Measurements from ENCODE around the gene SOX18. TPM values are rescaled to one million over a fixed set of nuclear protein-coding genes. Genes with fewer than 3 reads are reported as not detected.

SOX18 gene
- total and polyA plus RNA-seq, 2 experiments from 2014 or later: 0.06 TPM; not detected in 1

GRCh38 chr20:64041040-64041780 lies 8.2 kb downstream of the SOX18 start:
- no peak overlapping the region for H3K4me3 ChIP-seq

GRCh38 chr20:64040231-64041039 lies 9.0 kb downstream of the SOX18 start:
- no peak overlapping the region for H3K4me3 ChIP-seq
- no peaks in the 10 kb centered on the region for H3K9me3 ChIP-seq (ENCODE audit: low read depth)
- H3K27me3 ChIP-seq: peaks cover 83% of the 10 kb centered on the region
- H3K4me1 ChIP-seq (ENCODE audit: low read depth): peaks cover 8% of the 10 kb centered on the region
- no peaks in the 10 kb centered on the region for H3K36me3 ChIP-seq
- H3K27ac ChIP-seq: no peak overlapping the region
- no peak for DNase-seq (ENCODE audit: low read depth in 1 of 2, low spot score in 1 of 2)
- TF ChIP-seq CTCF (IDR thresholded peaks at IDR 0.05; ENCODE audit: low read depth, low read length): no peak

More at GRCh38 chr20:64041040-64041780, 8.2 kb downstream of the SOX18 start:
- H3K36me3 ChIP-seq: no peaks in the 10 kb centered on the region
- H3K9me3 ChIP-seq (ENCODE audit: low read depth): no peaks in the 10 kb centered on the region
- no peak for DNase-seq (ENCODE audit: low read depth in 1 of 2, low spot score in 1 of 2)
- peaks cover 1% of the 10 kb centered on the region for H3K4me1 ChIP-seq (ENCODE audit: low read depth)
- H3K27me3 ChIP-seq: peaks cover 91% of the 10 kb centered on the region
- H3K27ac ChIP-seq: no peak overlapping the region
- TF ChIP-seq CTCF (IDR thresholded peaks at IDR 0.05; ENCODE audit: low read depth, low read length): no peak

- H3K4me1 ChIP-seq (ENCODE audit: low read depth): peaks cover 8% of the 10 kb centered on the region
- TF ChIP-seq CTCF (IDR thresholded peaks at IDR 0.05; ENCODE audit: low read depth, low read length): no peak
- H3K27ac ChIP-seq: no peak overlapping the region
- H3K36me3 ChIP-seq: no peaks in the 10 kb centered on the region
- H3K4me3 ChIP-seq: peak overlapping the region; percentile 25
- H3K9me3 ChIP-seq (ENCODE audit: low read depth): no peaks in the 10 kb centered on the region
- peaks cover 74% of the 10 kb centered on the region for H3K27me3 ChIP-seq
- no peak for DNase-seq (ENCODE audit: low read depth in 1 of 2, low spot score in 1 of 2)
Observed at GRCh38 chr20:64039293-64040160, 9.9 kb downstream of the SOX18 start.

GRCh38 chr20:64038565-64039292 lies 10.7 kb downstream of the SOX18 start:
- peaks cover 66% of the 10 kb centered on the region for H3K27me3 ChIP-seq
- H3K9me3 ChIP-seq (ENCODE audit: low read depth): no peaks in the 10 kb centered on the region
- H3K4me1 ChIP-seq (ENCODE audit: low read depth): peaks cover 8% of the 10 kb centered on the region
- H3K4me3 ChIP-seq: peak overlapping the region; percentile 25
- no peaks in the 10 kb centered on the region for H3K36me3 ChIP-seq
- no peak overlapping the region for H3K27ac ChIP-seq
- peak; percentile 73 for TF ChIP-seq CTCF (IDR thresholded peaks at IDR 0.05; ENCODE audit: low read depth, low read length)
- peak; percentile 68 to 83 for DNase-seq (ENCODE audit: low read depth in 1 of 2, low spot score in 1 of 2)

GRCh38 chr20:64038224-64038564 lies 11.2 kb downstream of the SOX18 start:
- H3K9me3 ChIP-seq (ENCODE audit: low read depth): no peaks in the 10 kb centered on the region
- H3K27ac ChIP-seq: no peak overlapping the region
- H3K36me3 ChIP-seq: no peaks in the 10 kb centered on the region
- H3K4me3 ChIP-seq: peak overlapping the region; percentile 25
- peaks cover 61% of the 10 kb centered on the region for H3K27me3 ChIP-seq
- TF ChIP-seq CTCF (IDR thresholded peaks at IDR 0.05; ENCODE audit: low read depth, low read length): no peak
- no peak for DNase-seq (ENCODE audit: low read depth in 1 of 2, low spot score in 1 of 2)
- H3K4me1 ChIP-seq (ENCODE audit: low read depth): peaks cover 8% of the 10 kb centered on the region
